Measurements from ENCODE around the gene HIRIP3.
"Not testable (repeated sequence)": the region's sequence is repeated elsewhere in the genome, so short reads cannot be mapped to it uniquely, and the experiment has no call there.

HIRIP3 gene

GRCh38 chr16:29961479-29962343 is 33.7 kb downstream of the HIRIP3 start, which contains the start of gene TMEM219:
TSS of gene TMEM219 (plus strand) at chr16:29962079. CDS start at chr16:29963144, 1,065 bp downstream.
- H3K27me3 ChIP-seq (ENCODE audit: insufficient read depth, low read length), result no peaks in the 10 kb centered on the region
- H3K4me3 ChIP-seq (ENCODE audit: low read length), result peak within 1 kb of the TSS; percentile 82
- peak within 1 kb of the TSS; percentile 1 for H3K27ac ChIP-seq (ENCODE audit: low read length)
- 0 out of 2 replicates have a peak, but pooled peaks cover 3% of the 10 kb centered on the region for H3K4me1 ChIP-seq (ENCODE audit: insufficient read depth, low read length)
- no peaks in the 10 kb centered on the region for H3K9me3 ChIP-seq (ENCODE audit: insufficient read depth, low read depth, low read length)
- H3K9ac ChIP-seq (ENCODE audit: low read depth, low read length), result peak within 1 kb of the TSS; percentile 67; the same call in 1 of the 2 replicates
- H3K36me3 ChIP-seq (ENCODE audit: insufficient read depth, low read depth, low read length), result no peaks in the 10 kb centered on the region; the same call in 1 of the 2 replicates

GRCh38 chr16:29961127-29961478 is 34.3 kb downstream of the HIRIP3 start:
- H3K4me1 ChIP-seq (ENCODE audit: insufficient read depth, low read length), result 0 out of 2 replicates have a peak, but pooled peaks cover 3% of the 10 kb centered on the region
- H3K27me3 ChIP-seq (ENCODE audit: insufficient read depth, low read length), result no peaks in the 10 kb centered on the region
- peak overlapping the region; percentile 67; the same call in 1 of the 2 replicates for H3K9ac ChIP-seq (ENCODE audit: low read depth, low read length)
- H3K9me3 ChIP-seq (ENCODE audit: insufficient read depth, low read depth, low read length), result no peaks in the 10 kb centered on the region
- H3K4me3 ChIP-seq (ENCODE audit: low read length), result peak overlapping the region; percentile 82
- no peaks in the 10 kb centered on the region; the same call in 1 of the 2 replicates for H3K36me3 ChIP-seq (ENCODE audit: insufficient read depth, low read depth, low read length)
- no peak overlapping the region for H3K27ac ChIP-seq (ENCODE audit: low read length)

GRCh38 chr16:29959821-29960220 is 35.6 kb downstream of the HIRIP3 start:
- not testable (repeated sequence) for H3K4me1 ChIP-seq (ENCODE audit: insufficient read depth, low read length); H3K36me3 ChIP-seq (ENCODE audit: insufficient read depth, low read depth, low read length); H3K9me3 ChIP-seq (ENCODE audit: insufficient read depth, low read depth, low read length); H3K27ac ChIP-seq (ENCODE audit: low read length); H3K27me3 ChIP-seq (ENCODE audit: insufficient read depth, low read length); H3K4me3 ChIP-seq (ENCODE audit: low read length); H3K9ac ChIP-seq (ENCODE audit: low read depth, low read length)

- H3K9ac ChIP-seq (ENCODE audit: low read depth, low read length), result no peak overlapping the region
- no peaks in the 10 kb centered on the region for H3K27me3 ChIP-seq (ENCODE audit: insufficient read depth, low read length)
- no peaks in the 10 kb centered on the region for H3K9me3 ChIP-seq (ENCODE audit: insufficient read depth, low read depth, low read length)
- no peak overlapping the region for H3K4me3 ChIP-seq (ENCODE audit: low read length)
- 0 out of 2 replicates have a peak, but pooled peaks cover 3% of the 10 kb centered on the region for H3K4me1 ChIP-seq (ENCODE audit: insufficient read depth, low read length)
- no peaks in the 10 kb centered on the region for H3K36me3 ChIP-seq (ENCODE audit: insufficient read depth, low read depth, low read length)
- H3K27ac ChIP-seq (ENCODE audit: low read length), result no peak overlapping the region
Observed at GRCh38 chr16:29959293-29959692, 36.1 kb downstream of the HIRIP3 start.

GRCh38 chr16:29958756-29959155 is 36.7 kb downstream of the HIRIP3 start:
- H3K27ac ChIP-seq (ENCODE audit: low read length), result no peak overlapping the region
- H3K36me3 ChIP-seq (ENCODE audit: insufficient read depth, low read depth, low read length), result no peaks in the 10 kb centered on the region
- H3K27me3 ChIP-seq (ENCODE audit: insufficient read depth, low read length), result no peaks in the 10 kb centered on the region
- H3K4me1 ChIP-seq (ENCODE audit: insufficient read depth, low read length), result 0 out of 2 replicates have a peak, but pooled peaks cover 3% of the 10 kb centered on the region
- no peak overlapping the region for H3K4me3 ChIP-seq (ENCODE audit: low read length)
- H3K9ac ChIP-seq (ENCODE audit: low read depth, low read length), result no peak overlapping the region
- no peaks in the 10 kb centered on the region for H3K9me3 ChIP-seq (ENCODE audit: insufficient read depth, low read depth, low read length)

- peaks cover 3% of the 10 kb centered on the region; the same call in 1 of the 2 replicates for H3K4me1 ChIP-seq (ENCODE audit: insufficient read depth, low read length)
- H3K9me3 ChIP-seq (ENCODE audit: insufficient read depth, low read depth, low read length), result no peaks in the 10 kb centered on the region
- H3K27ac ChIP-seq (ENCODE audit: low read length), result no peak overlapping the region
- H3K4me3 ChIP-seq (ENCODE audit: low read length), result no peak overlapping the region
- H3K36me3 ChIP-seq (ENCODE audit: insufficient read depth, low read depth, low read length), result no peaks in the 10 kb centered on the region
- H3K27me3 ChIP-seq (ENCODE audit: insufficient read depth, low read length), result no peaks in the 10 kb centered on the region
- no peak overlapping the region for H3K9ac ChIP-seq (ENCODE audit: low read depth, low read length)
Observed at GRCh38 chr16:29951625-29952365, 43.6 kb downstream of the HIRIP3 start.

GRCh38 chr16:29950806-29951461 is 44.5 kb downstream of the HIRIP3 start:
- Histone ChIP-seq H3K36me3 (ENCODE audit: insufficient read depth, low read depth, low read length) (no peaks in the 10 kb centered on the region), H3K27me3 (ENCODE audit: insufficient read depth, low read length) (no peaks in the 10 kb centered on the region), H3K9ac (ENCODE audit: low read depth, low read length) (no peak overlapping the region), H3K9me3 (ENCODE audit: insufficient read depth, low read depth, low read length) (no peaks in the 10 kb centered on the region), H3K27ac (ENCODE audit: low read length) (no peak overlapping the region), H3K4me3 (ENCODE audit: low read length) (no peak overlapping the region), H3K4me1 (ENCODE audit: insufficient read depth, low read length) (peaks cover 3% of the 10 kb centered on the region; the same call in 1 of the 2 replicates)

- Histone ChIP-seq H3K4me3 (ENCODE audit: low read length) (no peak overlapping the region), H3K27me3 (ENCODE audit: insufficient read depth, low read length) (no peaks in the 10 kb centered on the region), H3K36me3 (ENCODE audit: insufficient read depth, low read depth, low read length) (no peaks in the 10 kb centered on the region), H3K9ac (ENCODE audit: low read depth, low read length) (no peak overlapping the region), H3K27ac (ENCODE audit: low read length) (no peak overlapping the region), H3K9me3 (ENCODE audit: insufficient read depth, low read depth, low read length) (no peaks in the 10 kb centered on the region), H3K4me1 (ENCODE audit: insufficient read depth, low read length) (peaks cover 3% of the 10 kb centered on the region; the same call in 1 of the 2 replicates)
Observed at GRCh38 chr16:29947897-29948296, 47.5 kb downstream of the HIRIP3 start.

GRCh38 chr16:29943846-29944799 is 51.3 kb downstream of the HIRIP3 start:
- no peaks in the 10 kb centered on the region for H3K36me3 ChIP-seq (ENCODE audit: insufficient read depth, low read depth, low read length)
- no peaks in the 10 kb centered on the region; the same call in 1 of the 2 replicates for H3K9me3 ChIP-seq (ENCODE audit: insufficient read depth, low read depth, low read length)
- H3K9ac ChIP-seq (ENCODE audit: low read depth, low read length), result no peak overlapping the region
- H3K4me1 ChIP-seq (ENCODE audit: insufficient read depth, low read length), result no peaks in the 10 kb centered on the region
- no peak overlapping the region for H3K4me3 ChIP-seq (ENCODE audit: low read length)
- H3K27me3 ChIP-seq (ENCODE audit: insufficient read depth, low read length), result no peaks in the 10 kb centered on the region
- no peak overlapping the region for H3K27ac ChIP-seq (ENCODE audit: low read length)
